Activated naive CD8-positive, alpha-beta T cell treated with anti-CD3 and anti-CD28 coated beads, Interleukin-2, amount 10 ng/mL, durations not matched to agents 7 days and 5 days (primary cell): ENCODE results near the gene CGRRF1. TPM values are rescaled to one million over a fixed set of nuclear protein-coding genes. Genes with fewer than 3 reads are reported as not detected.

ENCODE experiments used
- ATAC-seq: fragments of 150-1000 bp; cut with Tn5 transposase; one replicate; pipeline ENCODE4 v1.10.0; 2021; ENCODE audit warnings: low read depth, moderate library complexity
- POLR2A ChIA-PET: fragments of 350-600 bp; sonication (Branson Sonifier 250); formaldehyde crosslinking; loops from one replicate; lab custom pipeline; 2021; ENCODE audit warnings: antibody characterized with exemption; lab: Charles Lee
- DNase-seq: peaks from one replicate; pipeline ENCODE4 v3.0.0; 2021
- H3K27ac Mint-ChIP-seq: one replicate; pipeline ENCODE4 v1.8.0; 2022; ENCODE audit warnings: mild to moderate bottlenecking, mixed read lengths
- H3K27me3 Mint-ChIP-seq: one replicate; pipeline ENCODE4 v1.8.0; 2022; ENCODE audit warnings: mild to moderate bottlenecking, moderate library complexity, mixed read lengths
- H3K36me3 Mint-ChIP-seq: one replicate; pipeline ENCODE4 v1.8.0; 2021; ENCODE audit warnings: mild to moderate bottlenecking, mixed read lengths
- H3K4me1 Mint-ChIP-seq: one replicate; pipeline ENCODE4 v1.8.0; 2021; ENCODE audit warnings: mixed read lengths
- H3K4me3 Mint-ChIP-seq: one replicate; pipeline ENCODE4 v1.8.0; 2022; ENCODE audit warnings: mild to moderate bottlenecking, moderate library complexity, mixed read lengths
- H3K9me3 Mint-ChIP-seq: one replicate; pipeline ENCODE4 v1.8.0; 2021; ENCODE audit warnings: mixed read lengths
- total RNA-seq, 2 experiments: library from RNA; stranded (reverse); gene quantifications; one replicate each; pipeline ENCODE4 v1.2.3, GENCODE V29; 2021

Gene CGRRF1
- 10 to 100 TPM; 14.7 to 17.3 TPM for total RNA-seq

GRCh38 chr14:54509546-54510501 is at the start of gene CGRRF1:
CGRRF1 (plus strand) TSS chr14:54509906; CDS start chr14:54509960, 54 bp downstream.
- Mint-ChIP-seq H3K27ac (peak within 1 kb of the TSS; percentile 90), H3K27me3 (peaks cover 5% of the 10 kb centered on the region), H3K4me3 (peak within 1 kb of the TSS; percentile 95), H3K4me1 (peaks cover 30% of the 10 kb centered on the region), H3K36me3 (peaks cover 8% of the 10 kb centered on the region), H3K9me3 (no peaks in the 10 kb centered on the region)
- POLR2A ChIA-PET: interaction anchor here (0.6 to 2.9 kb wide), 6 partner anchors 17 to 266 kb away, joined by 3 to 17 read pairs (median 4); partner anchors contain the start of genes CDKN3, GMFB and SAMD4A
- DNase-seq (peak; percentile 98), ATAC-seq (peak; percentile 100)

- Mint-ChIP-seq H3K27ac (no peak overlapping the region), H3K27me3 (peaks cover 2% of the 10 kb centered on the region), H3K4me3 (no peak overlapping the region), H3K36me3 (peaks cover 4% of the 10 kb centered on the region), H3K4me1 (no peaks in the 10 kb centered on the region), H3K9me3 (peaks cover 10% of the 10 kb centered on the region)
- DNase-seq (no peak), ATAC-seq (no peak)
- POLR2A ChIA-PET: no interaction called here
Measured at GRCh38 chr14:54462048-54462447, 47.7 kb upstream of the CGRRF1 start.

- no peak for DNase-seq
- Mint-ChIP-seq H3K9me3 (peaks cover 8% of the 10 kb centered on the region), H3K27ac (no peak overlapping the region), H3K36me3 (peaks cover 9% of the 10 kb centered on the region), H3K4me3 (no peak overlapping the region), H3K4me1 (no peaks in the 10 kb centered on the region), H3K27me3 (peaks cover 2% of the 10 kb centered on the region)
- ATAC-seq: no peak
- POLR2A ChIA-PET: no interaction called here
Measured at GRCh38 chr14:54465654-54466053, 44.1 kb upstream of the CGRRF1 start.

GRCh38 chr14:54467280-54467679 is 42.4 kb upstream of the CGRRF1 start:
- Mint-ChIP-seq H3K4me3 (no peak overlapping the region), H3K27me3 (peaks cover 2% of the 10 kb centered on the region), H3K9me3 (peaks cover 8% of the 10 kb centered on the region), H3K36me3 (peaks cover 10% of the 10 kb centered on the region), H3K4me1 (no peaks in the 10 kb centered on the region), H3K27ac (no peak overlapping the region)
- POLR2A ChIA-PET: no interaction called here
- DNase-seq: no peak
- ATAC-seq: no peak

- DNase-seq (no peak), ATAC-seq (no peak)
- H3K4me3 Mint-ChIP-seq: no peak overlapping the region
- POLR2A ChIA-PET: interaction anchor here (1.2 kb wide), 1 partner anchor 18 kb away, joined by 4 read pairs; the partner anchor contains the start of gene GMFB
- peaks cover 8% of the 10 kb centered on the region for H3K9me3 Mint-ChIP-seq
- H3K27ac Mint-ChIP-seq: no peak overlapping the region
- no peaks in the 10 kb centered on the region for H3K4me1 Mint-ChIP-seq
- no peaks in the 10 kb centered on the region for H3K27me3 Mint-ChIP-seq
- H3K36me3 Mint-ChIP-seq: peaks cover 16% of the 10 kb centered on the region
Measured at GRCh38 chr14:54470701-54471100, 39.0 kb upstream of the CGRRF1 start.

GRCh38 chr14:54471641-54472040 is 38.1 kb upstream of the CGRRF1 start:
- Mint-ChIP-seq H3K27ac (peak overlapping the region; percentile 34), H3K36me3 (peaks cover 19% of the 10 kb centered on the region), H3K4me3 (no peak overlapping the region), H3K9me3 (peaks cover 8% of the 10 kb centered on the region), H3K27me3 (no peaks in the 10 kb centered on the region), H3K4me1 (no peaks in the 10 kb centered on the region)
- POLR2A ChIA-PET: interaction anchor here (1.2 kb wide), 1 partner anchor 17 kb away, joined by 4 read pairs; the partner anchor contains the start of gene GMFB
- no peak for DNase-seq
- ATAC-seq: no peak

GRCh38 chr14:54472315-54472714 is 37.4 kb upstream of the CGRRF1 start:
- H3K9me3 Mint-ChIP-seq: peaks cover 5% of the 10 kb centered on the region
- H3K36me3 Mint-ChIP-seq: peaks cover 20% of the 10 kb centered on the region
- H3K27me3 Mint-ChIP-seq: no peaks in the 10 kb centered on the region
- H3K27ac Mint-ChIP-seq: no peak overlapping the region
- DNase-seq (no peak), ATAC-seq (no peak)
- POLR2A ChIA-PET: no interaction called here
- H3K4me1 Mint-ChIP-seq: no peaks in the 10 kb centered on the region
- H3K4me3 Mint-ChIP-seq: no peak overlapping the region

GRCh38 chr14:54474232-54474793 is 35.4 kb upstream of the CGRRF1 start:
- no peaks in the 10 kb centered on the region for H3K4me1 Mint-ChIP-seq
- no peak overlapping the region for H3K27ac Mint-ChIP-seq
- ATAC-seq: no peak
- no peaks in the 10 kb centered on the region for H3K27me3 Mint-ChIP-seq
- H3K36me3 Mint-ChIP-seq: peaks cover 27% of the 10 kb centered on the region
- no peak overlapping the region for H3K4me3 Mint-ChIP-seq
- H3K9me3 Mint-ChIP-seq: no peaks in the 10 kb centered on the region
- POLR2A ChIA-PET: no interaction called here
- DNase-seq: no peak

- ATAC-seq (no peak), DNase-seq (no peak)
- Mint-ChIP-seq H3K4me1 (no peaks in the 10 kb centered on the region), H3K27ac (no peak overlapping the region), H3K36me3 (peaks cover 26% of the 10 kb centered on the region), H3K4me3 (no peak overlapping the region), H3K27me3 (no peaks in the 10 kb centered on the region), H3K9me3 (no peaks in the 10 kb centered on the region)
- POLR2A ChIA-PET: no interaction called here
Measured at GRCh38 chr14:54475187-54475899, 34.4 kb upstream of the CGRRF1 start.

- no peaks in the 10 kb centered on the region for H3K27me3 Mint-ChIP-seq
- POLR2A ChIA-PET: no interaction called here
- H3K4me3 Mint-ChIP-seq: no peak overlapping the region
Measured at GRCh38 chr14:54475911-54476310, 33.8 kb upstream of the CGRRF1 start.

GRCh38 chr14:54478636-54479215 is 31.0 kb upstream of the CGRRF1 start:
- DNase-seq (no peak), ATAC-seq (no peak)
- no peak overlapping the region for H3K27ac Mint-ChIP-seq
- H3K36me3 Mint-ChIP-seq: peaks cover 30% of the 10 kb centered on the region
- H3K4me1 Mint-ChIP-seq: peaks cover 4% of the 10 kb centered on the region
- H3K4me3 Mint-ChIP-seq: no peak overlapping the region
- POLR2A ChIA-PET: no interaction called here
- H3K27me3 Mint-ChIP-seq: no peaks in the 10 kb centered on the region
- no peaks in the 10 kb centered on the region for H3K9me3 Mint-ChIP-seq

More at GRCh38 chr14:54475911-54476310, 33.8 kb upstream of the CGRRF1 start:
- H3K9me3 Mint-ChIP-seq: no peaks in the 10 kb centered on the region
- no peak overlapping the region for H3K27ac Mint-ChIP-seq
- DNase-seq (no peak), ATAC-seq (no peak)
- peaks cover 26% of the 10 kb centered on the region for H3K36me3 Mint-ChIP-seq
- H3K4me1 Mint-ChIP-seq: no peaks in the 10 kb centered on the region

GRCh38 chr14:54480830-54481562 is 28.7 kb upstream of the CGRRF1 start:
- H3K4me1 Mint-ChIP-seq: peaks cover 16% of the 10 kb centered on the region
- H3K36me3 Mint-ChIP-seq: peaks cover 33% of the 10 kb centered on the region
- H3K4me3 Mint-ChIP-seq: no peak overlapping the region
- ATAC-seq (no peak), DNase-seq (no peak)
- POLR2A ChIA-PET: no interaction called here
- H3K27me3 Mint-ChIP-seq: no peaks in the 10 kb centered on the region
- no peak overlapping the region for H3K27ac Mint-ChIP-seq
- no peaks in the 10 kb centered on the region for H3K9me3 Mint-ChIP-seq
